ENCODE data around the gene LRRC56.
A peak's percentile ranks its signal among the peaks of the same experiment; 100 is the strongest.

LRRC56 gene

GRCh38 chr11:521177-521688, 16.1 kb upstream of the LRRC56 start:
- DNase-seq = no peak

GRCh38 chr11:526192-526591, 11.1 kb upstream of the LRRC56 start:
- no peak for DNase-seq

- DNase-seq = no peak
Observed at GRCh38 chr11:528166-528814, 9.0 kb upstream of the LRRC56 start.

- DNase-seq = no peak
Observed at GRCh38 chr11:528815-529727, 8.3 kb upstream of the LRRC56 start.

GRCh38 chr11:529728-530411, 7.5 kb upstream of the LRRC56 start:
- DNase-seq = no peak

- no peak for DNase-seq
Observed at GRCh38 chr11:530960-531831, 6.1 kb upstream of the LRRC56 start.

- no peak for DNase-seq
Observed at GRCh38 chr11:531919-532526, 5.3 kb upstream of the LRRC56 start.

GRCh38 chr11:532527-532985, 4.8 kb upstream of the LRRC56 start:
- DNase-seq = no peak

- no peak for DNase-seq
Observed at GRCh38 chr11:532986-533585, 4.2 kb upstream of the LRRC56 start.

- DNase-seq = no peak
Observed at GRCh38 chr11:533586-534395, 3.5 kb upstream of the LRRC56 start.

- peak; percentile 18 to 69 (median 40) for DNase-seq
Observed at GRCh38 chr11:534396-535209, 2.7 kb upstream of the LRRC56 start.

- DNase-seq = no peak
Observed at GRCh38 chr11:535210-535518, 2.2 kb upstream of the LRRC56 start.

- DNase-seq = peak; percentile 97 to 99 (median 98)
Observed at GRCh38 chr11:535519-536454, 1.5 kb upstream of the LRRC56 start, which contains the start of gene HRAS. Gene HRAS, minus strand, starts transcription at chr11:535576.

- no peak for DNase-seq
Observed at GRCh38 chr11:537622-538430, 499 bp downstream of the LRRC56 start.

- no peak for DNase-seq
Observed at GRCh38 chr11:538431-539051, 1.2 kb downstream of the LRRC56 start.

- DNase-seq = no peak
Observed at GRCh38 chr11:539971-540481, 2.7 kb downstream of the LRRC56 start.
